Left ventricle myocardium inferior (tissue), 1 donor: Measurements from ENCODE around the gene HDAC9. TPM values are rescaled to one million over a fixed set of nuclear protein-coding genes. Genes with fewer than 3 reads are reported as not detected.

Source experiments
- DNase-seq: peaks from one replicate; pipeline ENCODE4 v3.0.0-alpha.2; 2020
- H3K27ac ChIP-seq: fragments of 200-600 bp; replicated peaks from 2 replicates; pipeline ENCODE4 v1.8.0; 2021
- H3K27me3 ChIP-seq: fragments of 200-600 bp; 2 replicates; pipeline ENCODE4 v1.8.0; 2021; ENCODE audit warnings: low read depth
- H3K36me3 ChIP-seq: fragments of 200-600 bp; 2 replicates; pipeline ENCODE4 v1.8.0; 2021
- H3K4me1 ChIP-seq: fragments of 200-600 bp; 2 replicates; pipeline ENCODE4 v1.8.0; 2021
- H3K4me3 ChIP-seq: fragments of 200-600 bp; 2 replicates; pipeline ENCODE4 v1.8.0; 2021; ENCODE audit warnings: mild to moderate bottlenecking, moderate library complexity
- H3K9me3 ChIP-seq: fragments of 200-600 bp; replicated peaks from 2 replicates; pipeline ENCODE4 v1.8.0; 2021
- CTCF ChIP-seq: fragments of 200-600 bp; IDR thresholded peaks from 2 replicates; pipeline ENCODE4 v1.8.0; 2021; ENCODE audit warnings: antibody characterized with exemption, mild to moderate bottlenecking, borderline replicate concordance
- intact Hi-C: fragments of 100-400 bp; cut with micrococcal nuclease; formaldehyde crosslinking; loops from one replicate; pipeline ENCODE4 v1.11.0; 2022
- total RNA-seq: library from RNA; stranded (reverse); fragmentation: NEBNext Ultra II Directional; extraction: Animal tissue kit (Norgen Biotek cat#: 25700); gene quantifications from one replicate; pipeline ENCODE4 v1.2.1, GENCODE V29; 2021
- donor health status: DM: no; HTN: yes; CAD: no; lungs with severe emphysema.

The HDAC9 gene
- total RNA-seq, 1 donor from 2014 or later, result 39.6 TPM

- intact Hi-C loops, result no loop called here
- TF ChIP-seq CTCF, result no peak
- Histone ChIP-seq H3K9me3 (no peaks in the 10 kb centered on the region), H3K4me1 (peaks cover 9% of the 10 kb centered on the region), H3K27ac (no peak overlapping the region), H3K27me3 (no peaks in the 10 kb centered on the region), H3K36me3 (no peaks in the 10 kb centered on the region), H3K4me3 (no peak overlapping the region)
- no peak for DNase-seq
Observed at GRCh38 chr7:18700147-18700546, 204.6 kb downstream of the HDAC9 start.

- no peak for DNase-seq
- no peak overlapping the region for H3K4me3 ChIP-seq
- intact Hi-C loops, result no loop called here
- no peaks in the 10 kb centered on the region for H3K36me3 ChIP-seq
- H3K27ac ChIP-seq, result no peak overlapping the region
- H3K4me1 ChIP-seq, result peaks cover 13% of the 10 kb centered on the region
- no peak for TF ChIP-seq CTCF
- no peaks in the 10 kb centered on the region for H3K27me3 ChIP-seq
- no peaks in the 10 kb centered on the region for H3K9me3 ChIP-seq
Observed at GRCh38 chr7:18702071-18702829, 206.7 kb downstream of the HDAC9 start.

- intact Hi-C loops, result no loop called here
- H3K27ac ChIP-seq, result no peak overlapping the region
- TF ChIP-seq CTCF, result no peak
- H3K27me3 ChIP-seq, result no peaks in the 10 kb centered on the region
- no peaks in the 10 kb centered on the region for H3K36me3 ChIP-seq
- no peaks in the 10 kb centered on the region for H3K9me3 ChIP-seq
- no peak overlapping the region for H3K4me3 ChIP-seq
- peaks cover 16% of the 10 kb centered on the region for H3K4me1 ChIP-seq
- DNase-seq, result no peak
Observed at GRCh38 chr7:18703685-18704084, 208.1 kb downstream of the HDAC9 start.

GRCh38 chr7:18706670-18707069, 211.1 kb downstream of the HDAC9 start:
- no peak overlapping the region for H3K4me3 ChIP-seq
- DNase-seq, result no peak
- peaks cover 16% of the 10 kb centered on the region for H3K4me1 ChIP-seq
- no peaks in the 10 kb centered on the region for H3K36me3 ChIP-seq
- no peaks in the 10 kb centered on the region for H3K9me3 ChIP-seq
- TF ChIP-seq CTCF, result no peak
- no peak overlapping the region for H3K27ac ChIP-seq
- intact Hi-C loops, result no loop called here
- no peaks in the 10 kb centered on the region for H3K27me3 ChIP-seq

- no peaks in the 10 kb centered on the region for H3K27me3 ChIP-seq
- no peaks in the 10 kb centered on the region for H3K9me3 ChIP-seq
- intact Hi-C loops, result no loop called here
- no peaks in the 10 kb centered on the region for H3K36me3 ChIP-seq
- TF ChIP-seq CTCF, result no peak
- H3K4me1 ChIP-seq, result peaks cover 16% of the 10 kb centered on the region
- H3K27ac ChIP-seq, result no peak overlapping the region
- DNase-seq, result no peak
- no peak overlapping the region for H3K4me3 ChIP-seq
Observed at GRCh38 chr7:18708204-18708603, 212.7 kb downstream of the HDAC9 start.
